ENCODE measurements around the gene SLIT3.

The SLIT3 gene

GRCh38 chr5:168990679-168991078 is 310.3 kb downstream of the SLIT3 start:
- Histone ChIP-seq H3K36me3 (ENCODE audit: control insufficient read depth, insufficient read depth, low read length) (no peaks in the 10 kb centered on the region), H3K79me2 (peaks cover 33% of the 10 kb centered on the region), H3K27ac (no peak overlapping the region)

DNA sequence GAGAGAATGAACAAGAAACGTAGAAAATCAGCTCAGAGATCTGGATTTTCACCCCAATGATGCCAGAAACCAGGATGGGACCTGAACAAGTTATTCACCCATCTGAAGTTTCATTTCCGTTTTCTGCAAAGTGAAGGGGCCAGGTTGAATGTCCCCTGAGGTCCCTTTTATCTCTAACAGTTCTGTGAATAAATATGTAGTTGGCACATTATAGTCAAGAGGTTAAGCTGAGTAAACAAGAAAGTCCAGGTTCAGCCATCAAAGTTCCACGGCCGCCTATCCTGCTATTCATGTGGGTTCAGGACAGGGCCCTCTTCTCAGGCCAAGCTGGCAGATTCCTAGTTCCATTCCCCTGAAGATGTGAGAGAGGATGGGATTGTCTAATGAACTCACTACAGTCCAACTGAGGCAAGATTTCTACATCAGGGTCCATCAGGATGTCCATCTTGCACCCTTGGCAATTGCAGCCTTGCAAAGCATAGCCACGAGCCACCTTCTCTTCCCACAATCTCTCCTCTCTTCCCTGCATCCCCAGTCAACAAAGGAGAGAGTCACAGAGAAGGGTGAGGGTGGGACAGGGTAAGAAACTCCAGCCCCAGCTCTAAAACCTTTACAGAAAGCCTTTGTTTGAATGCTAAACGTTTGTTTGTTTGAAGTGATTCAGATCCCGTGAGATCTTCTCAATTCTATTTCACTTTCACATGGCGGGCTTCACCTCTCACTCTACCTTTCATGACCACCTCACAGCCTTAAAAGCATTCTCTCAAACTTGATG is 311.0 kb downstream of the SLIT3 start:
- Histone ChIP-seq H3K4me2 (ENCODE audit: low read length) (no peak overlapping the region), H3K4me3 (ENCODE audit: low read depth, low read length) (no peak overlapping the region), H3K36me3 (ENCODE audit: control insufficient read depth, insufficient read depth, low read length) (no peaks in the 10 kb centered on the region), H2AFZ (no peak overlapping the region), H3K79me2 (peaks cover 29% of the 10 kb centered on the region), H3K27me3 (ENCODE audit: control insufficient read depth, insufficient read depth, low read length) (no peaks in the 10 kb centered on the region), H3K4me1 (peaks cover 8% of the 10 kb centered on the region), H3K9me3 (ENCODE audit: control insufficient read depth, low read length) (no peaks in the 10 kb centered on the region), H3K9ac (no peak overlapping the region), H3K27ac (no peak overlapping the region)
- TF ChIP-seq, protein P1, sequence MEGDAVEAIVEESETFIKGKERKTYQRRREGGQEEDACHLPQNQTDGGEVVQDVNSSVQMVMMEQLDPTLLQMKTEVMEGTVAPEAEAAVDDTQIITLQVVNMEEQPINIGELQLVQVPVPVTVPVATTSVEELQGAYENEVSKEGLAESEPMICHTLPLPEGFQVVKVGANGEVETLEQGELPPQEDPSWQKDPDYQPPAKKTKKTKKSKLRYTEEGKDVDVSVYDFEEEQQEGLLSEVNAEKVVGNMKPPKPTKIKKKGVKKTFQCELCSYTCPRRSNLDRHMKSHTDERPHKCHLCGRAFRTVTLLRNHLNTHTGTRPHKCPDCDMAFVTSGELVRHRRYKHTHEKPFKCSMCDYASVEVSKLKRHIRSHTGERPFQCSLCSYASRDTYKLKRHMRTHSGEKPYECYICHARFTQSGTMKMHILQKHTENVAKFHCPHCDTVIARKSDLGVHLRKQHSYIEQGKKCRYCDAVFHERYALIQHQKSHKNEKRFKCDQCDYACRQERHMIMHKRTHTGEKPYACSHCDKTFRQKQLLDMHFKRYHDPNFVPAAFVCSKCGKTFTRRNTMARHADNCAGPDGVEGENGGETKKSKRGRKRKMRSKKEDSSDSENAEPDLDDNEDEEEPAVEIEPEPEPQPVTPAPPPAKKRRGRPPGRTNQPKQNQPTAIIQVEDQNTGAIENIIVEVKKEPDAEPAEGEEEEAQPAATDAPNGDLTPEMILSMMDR (IDR thresholded peaks at IDR 0.05) = no peak

More at GRCh38 chr5:168990679-168991078, 310.3 kb downstream of the SLIT3 start:
- no peaks in the 10 kb centered on the region for H3K9me3 ChIP-seq (ENCODE audit: control insufficient read depth, low read length)
- TF ChIP-seq, protein P1 (IDR thresholded peaks at IDR 0.05) = no peak
- no peaks in the 10 kb centered on the region for H3K27me3 ChIP-seq (ENCODE audit: control insufficient read depth, insufficient read depth, low read length)
- no peak overlapping the region for H3K4me2 ChIP-seq (ENCODE audit: low read length)
- H3K9ac ChIP-seq = no peak overlapping the region
- no peak overlapping the region for H3K4me3 ChIP-seq (ENCODE audit: low read depth, low read length)
- peaks cover 8% of the 10 kb centered on the region for H3K4me1 ChIP-seq
- H2AFZ ChIP-seq = no peak overlapping the region

- H3K4me2 ChIP-seq (ENCODE audit: low read length) = no peak overlapping the region
- no peaks in the 10 kb centered on the region for H3K27me3 ChIP-seq (ENCODE audit: control insufficient read depth, insufficient read depth, low read length)
- H3K4me1 ChIP-seq = peaks cover 8% of the 10 kb centered on the region
- H2AFZ ChIP-seq = no peak overlapping the region
- H3K79me2 ChIP-seq = peaks cover 27% of the 10 kb centered on the region
- H3K27ac ChIP-seq = no peak overlapping the region
- no peak overlapping the region for H3K4me3 ChIP-seq (ENCODE audit: low read depth, low read length)
- TF ChIP-seq, protein P1 (IDR thresholded peaks at IDR 0.05) = no peak
- H3K36me3 ChIP-seq (ENCODE audit: control insufficient read depth, insufficient read depth, low read length) = no peaks in the 10 kb centered on the region
- H3K9me3 ChIP-seq (ENCODE audit: control insufficient read depth, low read length) = no peaks in the 10 kb centered on the region
- no peak overlapping the region for H3K9ac ChIP-seq
These were observed 312.2 kb downstream of the SLIT3 start for GRCh38 chr5:168988699-168989098.

GRCh38 chr5:168987543-168988300 is 313.2 kb downstream of the SLIT3 start:
- Histone ChIP-seq H3K4me2 (ENCODE audit: low read length) (no peak overlapping the region), H3K79me2 (peaks cover 33% of the 10 kb centered on the region), H3K9ac (no peak overlapping the region), H2AFZ (no peak overlapping the region), H3K9me3 (ENCODE audit: control insufficient read depth, low read length) (no peaks in the 10 kb centered on the region), H3K27ac (no peak overlapping the region), H3K4me1 (peaks cover 8% of the 10 kb centered on the region), H3K4me3 (ENCODE audit: low read depth, low read length) (no peak overlapping the region), H3K36me3 (ENCODE audit: control insufficient read depth, insufficient read depth, low read length) (no peaks in the 10 kb centered on the region), H3K27me3 (ENCODE audit: control insufficient read depth, insufficient read depth, low read length) (no peaks in the 10 kb centered on the region)
- TF ChIP-seq, protein P1 (IDR thresholded peaks at IDR 0.05) = peak; percentile 95
